GM18873 (cell line): Measurements from ENCODE around the gene FGF14.

Experiments
- ATAC-seq: cut with Tn5 transposase; IDR thresholded peaks from one replicate; pipeline ENCODE4 v1.9.1; 2021; ENCODE audit warnings: mild to moderate bottlenecking, moderate library complexity, moderate number of reproducible peaks; ENCODE audit not compliant: unreplicated experiment, low FRiP score

FGF14 gene

GRCh38 chr13:102311901-102312300, 89.9 kb downstream of the FGF14 start:
- ATAC-seq, result no peak

- ATAC-seq, result no peak
Observed at GRCh38 chr13:102311419-102311796, 90.4 kb downstream of the FGF14 start.

GRCh38 chr13:102310691-102311418, 91.0 kb downstream of the FGF14 start:
- no peak for ATAC-seq

GRCh38 chr13:102309110-102309509, 92.7 kb downstream of the FGF14 start:
- no peak for ATAC-seq

- ATAC-seq, result no peak
Observed at GRCh38 chr13:102302534-102302933, 99.3 kb downstream of the FGF14 start.

- no peak for ATAC-seq
Observed at GRCh38 chr13:102300379-102300778, 101.5 kb downstream of the FGF14 start.

- no peak for ATAC-seq
Observed at GRCh38 chr13:102299366-102299765, 102.5 kb downstream of the FGF14 start.

GRCh38 chr13:102298051-102298450, 103.8 kb downstream of the FGF14 start:
- ATAC-seq, result no peak

GRCh38 chr13:102295316-102296048, 106.4 kb downstream of the FGF14 start:
- no peak for ATAC-seq

GRCh38 chr13:102294407-102295018, 107.3 kb downstream of the FGF14 start:
- ATAC-seq, result no peak

GRCh38 chr13:102293723-102294122, 108.1 kb downstream of the FGF14 start:
- ATAC-seq, result no peak

- no peak for ATAC-seq
Observed at GRCh38 chr13:102291587-102292218, 110.1 kb downstream of the FGF14 start.

GRCh38 chr13:102289606-102290005, 112.2 kb downstream of the FGF14 start:
- no peak for ATAC-seq

GRCh38 chr13:102286326-102286725, 115.5 kb downstream of the FGF14 start:
- ATAC-seq, result no peak

- no peak for ATAC-seq
Observed at GRCh38 chr13:102280366-102280765, 121.5 kb downstream of the FGF14 start.

GRCh38 chr13:102277286-102277685, 124.6 kb downstream of the FGF14 start:
- ATAC-seq, result no peak

GRCh38 chr13:102276404-102276803, 125.4 kb downstream of the FGF14 start:
- ATAC-seq, result no peak

- no peak for ATAC-seq
Observed at GRCh38 chr13:102275969-102276368, 125.9 kb downstream of the FGF14 start.

- no peak for ATAC-seq
Observed at GRCh38 chr13:102273111-102273510, 128.7 kb downstream of the FGF14 start.

- no peak for ATAC-seq
Observed at GRCh38 chr13:102267191-102267590, 134.7 kb downstream of the FGF14 start.

GRCh38 chr13:102261809-102262208, 140.0 kb downstream of the FGF14 start:
- ATAC-seq, result no peak
